GM23248 (cell line): ENCODE results near the gene KLHL3. TPM values are rescaled to one million over a fixed set of nuclear protein-coding genes. Genes with fewer than 3 reads are reported as not detected.

Source experiments
- DNase-seq: peaks from one replicate; pipeline ENCODE4 v3.0.0-alpha.2; 2015
- H2AFZ ChIP-seq: fragments of 200-600 bp; sonication (generic); 2 replicates; pipeline ENCODE4 v1.6.1; 2016; ENCODE audit warnings: antibody characterized with exemption
- H3F3A ChIP-seq: fragments of 200-600 bp; sonication (generic); 2 replicates; pipeline ENCODE4 v1.6.1; 2016; ENCODE audit warnings: mild to moderate bottlenecking, antibody characterized with exemption, mixed run types; ENCODE audit not compliant: insufficient read depth
- H3K27ac ChIP-seq: fragments of 200-600 bp; sonication (generic); 2 replicates; pipeline ENCODE4 v1.5.1; 2016; ENCODE audit warnings: mild to moderate bottlenecking
- H3K27me3 ChIP-seq: fragments of 200-600 bp; sonication (generic); replicated peaks from 2 replicates; pipeline ENCODE4 v1.6.1; 2016; ENCODE audit warnings: mild to moderate bottlenecking; ENCODE audit not compliant: insufficient read depth
- H3K36me3 ChIP-seq: fragments of 200-600 bp; sonication (generic); 2 replicates; pipeline ENCODE4 v1.6.1; 2016; ENCODE audit warnings: low read depth, mild to moderate bottlenecking
- H3K4me1 ChIP-seq: fragments of 200-600 bp; sonication (generic); 2 replicates; pipeline ENCODE4 v1.6.1; 2016; ENCODE audit warnings: mild to moderate bottlenecking; ENCODE audit not compliant: insufficient read depth
- H3K4me2 ChIP-seq: fragments of 200-600 bp; sonication (generic); one replicate; pipeline ENCODE4 v1.6.1; 2016; ENCODE audit warnings: mild to moderate bottlenecking; ENCODE audit not compliant: unreplicated experiment
- H3K4me3 ChIP-seq: fragments of 200-600 bp; sonication (generic); 2 replicates; pipeline ENCODE4 v1.5.1; 2016; ENCODE audit warnings: mild to moderate bottlenecking
- H3K79me2 ChIP-seq: fragments of 200-600 bp; sonication (generic); 2 replicates; pipeline ENCODE4 v1.6.1; 2016; ENCODE audit warnings: mild to moderate bottlenecking; ENCODE audit not compliant: insufficient read depth
- H3K9ac ChIP-seq: fragments of 200-600 bp; sonication (generic); 2 replicates; pipeline ENCODE4 v1.6.1; 2016; ENCODE audit warnings: mild to moderate bottlenecking
- H3K9me2 ChIP-seq: fragments of 200-600 bp; sonication (generic); 2 replicates; pipeline ENCODE4 v1.6.1; 2016; ENCODE audit warnings: mixed run types, mild to moderate bottlenecking, moderate library complexity; ENCODE audit not compliant: insufficient read depth
- H3K9me3 ChIP-seq: fragments of 200-600 bp; sonication (generic); one replicate; pipeline ENCODE4 v1.6.1; 2017; ENCODE audit warnings: low read depth
- H4K20me1 ChIP-seq: fragments of 200-600 bp; sonication (generic); 2 replicates; pipeline ENCODE4 v1.6.0; 2016; ENCODE audit not compliant: insufficient read depth
- EZH2 ChIP-seq: fragments of 200-600 bp; sonication (generic); IDR thresholded peaks from 2 replicates; pipeline ENCODE4 v1.6.1; 2018; ENCODE audit warnings: antibody characterized with exemption, mild to moderate bottlenecking; ENCODE audit not compliant: insufficient read depth, poor library complexity, severe bottlenecking
- EZH2phosphoT487 ChIP-seq: fragments of 200-600 bp; sonication (generic); IDR thresholded peaks from 2 replicates; pipeline ENCODE4 v1.6.1; 2018; ENCODE audit warnings: antibody characterized with exemption, moderate library complexity, mild to moderate bottlenecking, low read depth; ENCODE audit not compliant: insufficient read depth
- WGBS, 2 experiments: methylation state at CpG; one replicate each; pipeline ENCODE4 v1.1.6; 2015 to 2017; ENCODE audit warnings: low lambda C conversion rate in 2 of 2, low coverage in 1 of 2; ENCODE audit errors: missing lambda C conversion rate in 2 of 2; 5-methylcytosine and 5-hydroxymethylcytosine counted together
- in situ Hi-C: fragments of 300-500 bp; cut with MboI; formaldehyde crosslinking; loops from 2 replicates; pipeline ENCODE4 v1.15.0; 2020
- polyA plus RNA-seq: library from polyadenylated mRNA; unstranded; fragments of >200 nt; fragmentation: Nextera tagmentation; extraction: Ambion mirVana; gene quantifications from 2 replicates; pipeline ENCODE4 v1.2.1, GENCODE V29; 2016
- total RNA-seq: library from RNA; depleted of rRNA; stranded (reverse); fragments of >200 nt; shearing (Covaris generic); gene quantifications from 2 replicates; pipeline ENCODE4 v1.2.3, GENCODE V29; 2014

Gene KLHL3
- total and polyA plus RNA-seq, 2 experiments from 2014 or later = 1.1 to 1.3 TPM

- 48 to 51% methylated on average over 3 of the region's 3 CpGs for WGBS, 2 experiments
- H3F3A ChIP-seq = 0 out of 2 replicates have a peak, but pooled peaks cover 13% of the 10 kb centered on the region
- H2AFZ ChIP-seq = no peak overlapping the region
- no peaks in the 10 kb centered on the region for H3K27me3 ChIP-seq
- peaks cover 7% of the 10 kb centered on the region; the same call in 1 of the 2 replicates for H3K4me1 ChIP-seq
- TF ChIP-seq EZH2phosphoT487 (no peak), EZH2 (no peak)
- no peaks in the 10 kb centered on the region for H3K36me3 ChIP-seq
- H3K9me2 ChIP-seq = no peaks in the 10 kb centered on the region
- DNase-seq = peak; percentile 45
- H3K79me2 ChIP-seq = no peaks in the 10 kb centered on the region
- H4K20me1 ChIP-seq = no peaks in the 10 kb centered on the region
- in situ Hi-C loops = no loop called here
- no peak overlapping the region for H3K9ac ChIP-seq
- no peak overlapping the region for H3K4me3 ChIP-seq
- H3K9me3 ChIP-seq = no peaks in the 10 kb centered on the region
- H3K27ac ChIP-seq = no peak overlapping the region
- no peak overlapping the region for H3K4me2 ChIP-seq
These were observed 69.4 kb downstream of the KLHL3 start for GRCh38 chr5:137666461-137666850.

- DNase-seq = no peak
- Histone ChIP-seq H3K9me2 (no peaks in the 10 kb centered on the region), H2AFZ (no peak overlapping the region), H3K79me2 (no peaks in the 10 kb centered on the region), H3F3A (0 out of 2 replicates have a peak, but pooled peaks cover 13% of the 10 kb centered on the region), H3K27me3 (no peaks in the 10 kb centered on the region), H3K9me3 (no peaks in the 10 kb centered on the region), H3K4me1 (peaks cover 7% of the 10 kb centered on the region; the same call in 1 of the 2 replicates), H4K20me1 (no peaks in the 10 kb centered on the region), H3K27ac (no peak overlapping the region), H3K9ac (no peak overlapping the region), H3K4me3 (no peak overlapping the region), H3K36me3 (no peaks in the 10 kb centered on the region), H3K4me2 (no peak overlapping the region)
- TF ChIP-seq EZH2phosphoT487 (no peak), EZH2 (no peak)
- WGBS, 2 experiments = 45 to 46% methylated on average over 3 of the region's 3 CpGs
- in situ Hi-C loops = no loop called here
These were observed 70.0 kb downstream of the KLHL3 start for GRCh38 chr5:137665678-137666460.

- H3K9me3 ChIP-seq = no peaks in the 10 kb centered on the region
- H3K27ac ChIP-seq = no peak overlapping the region
- no peak overlapping the region for H3K4me3 ChIP-seq
- peak overlapping the region; percentile 11 for H2AFZ ChIP-seq
- no peaks in the 10 kb centered on the region for H3K4me1 ChIP-seq
- TF ChIP-seq EZH2phosphoT487 = no peak
- TF ChIP-seq EZH2 = no peak
- no peaks in the 10 kb centered on the region for H3K79me2 ChIP-seq
- H3F3A ChIP-seq = no peaks in the 10 kb centered on the region
- no peaks in the 10 kb centered on the region for H3K36me3 ChIP-seq
- no peaks in the 10 kb centered on the region for H4K20me1 ChIP-seq
- 16 to 20% methylated on average over 6 of the region's 6 CpGs for WGBS, 2 experiments
- H3K9me2 ChIP-seq = no peaks in the 10 kb centered on the region
- H3K9ac ChIP-seq = no peak overlapping the region
- in situ Hi-C loops = no loop called here
- no peak overlapping the region for H3K4me2 ChIP-seq
- no peaks in the 10 kb centered on the region for H3K27me3 ChIP-seq
- DNase-seq = peak; percentile 81
These were observed 75.5 kb downstream of the KLHL3 start for GRCh38 chr5:137660349-137660817.

DNA sequence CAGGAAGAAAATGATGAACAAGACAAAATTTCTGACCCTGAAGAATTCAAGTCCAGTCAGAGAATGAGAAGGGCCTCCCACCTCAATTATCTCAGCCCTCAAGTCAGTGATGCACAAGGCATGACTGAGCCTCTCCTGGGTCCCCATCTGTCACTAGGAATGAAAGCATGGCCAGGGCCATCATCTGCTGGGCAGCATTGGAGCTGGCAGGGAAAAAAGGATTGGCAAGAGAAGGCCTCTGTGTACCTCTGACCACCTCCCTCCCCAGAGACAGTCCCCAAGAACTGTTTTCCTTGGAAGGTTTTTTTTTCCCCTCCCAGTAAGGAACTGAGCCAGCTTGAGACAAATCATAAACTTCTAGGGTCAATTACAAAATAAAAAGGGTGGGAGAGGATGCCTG, 76.7 kb downstream of the KLHL3 start:
- no peak overlapping the region for H2AFZ ChIP-seq
- no peaks in the 10 kb centered on the region for H3K27me3 ChIP-seq
- no peaks in the 10 kb centered on the region for H4K20me1 ChIP-seq
- TF ChIP-seq EZH2 (no peak), EZH2phosphoT487 (no peak)
- H3K4me1 ChIP-seq = no peaks in the 10 kb centered on the region
- H3K9me2 ChIP-seq = no peaks in the 10 kb centered on the region
- H3K9ac ChIP-seq = no peak overlapping the region
- no peaks in the 10 kb centered on the region for H3F3A ChIP-seq
- DNase-seq = no peak
- in situ Hi-C loops = no loop called here
- no peaks in the 10 kb centered on the region for H3K9me3 ChIP-seq
- H3K4me3 ChIP-seq = no peak overlapping the region
- H3K4me2 ChIP-seq = no peak overlapping the region
- H3K79me2 ChIP-seq = no peaks in the 10 kb centered on the region
- no peaks in the 10 kb centered on the region for H3K36me3 ChIP-seq
- no peak overlapping the region for H3K27ac ChIP-seq
